GM13977 (cell line): ENCODE results near the gene SPRED3.

Experiments used
- DNase-seq: peaks from one replicate; pipeline ENCODE4 v3.0.0; 2012; ENCODE audit warnings: low spot score
- in situ Hi-C: fragments of 300-500 bp; cut with MboI; formaldehyde crosslinking; loops from one replicate; pipeline ENCODE4 v1.12.0; 2022; ENCODE audit warnings: low sequenced_read_pairs, low pct_unique_long_range_greater_than_20kb, mixed read lengths, inconsistent platforms; ENCODE audit not compliant: unreplicated experiment
- TF ChIP-seq, protein P1 (sequence below): IDR thresholded peaks from 2 replicates; pipeline ENCODE4 v1.5.1; 2012; ENCODE audit warnings: mild to moderate bottlenecking, control low read depth; ENCODE audit not compliant: insufficient read depth; ENCODE audit errors: extremely low read depth, missing control alignments

The SPRED3 gene

DNA sequence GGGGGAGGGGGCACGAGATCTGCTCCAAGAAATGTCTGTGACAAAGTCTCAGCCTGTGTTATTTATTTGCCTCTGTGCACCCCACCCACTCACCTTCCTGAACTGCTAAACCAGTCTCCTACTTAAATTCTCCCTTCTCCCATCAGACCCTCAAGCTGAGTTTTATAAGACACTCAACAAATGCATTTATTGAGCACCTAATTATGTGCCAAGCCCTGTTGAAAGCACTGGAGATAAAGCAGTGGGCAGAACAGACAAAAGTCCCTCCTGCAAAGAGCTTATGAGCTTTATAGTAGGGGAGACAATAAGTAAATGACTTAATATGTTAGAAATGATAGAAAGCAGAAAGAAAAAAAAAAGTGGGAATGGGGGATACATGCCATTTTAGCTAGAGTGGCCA, 11.0 kb downstream of the SPRED3 start:
- in situ Hi-C loops, result no loop called here
- no peak for DNase-seq
- TF ChIP-seq, protein P1, sequence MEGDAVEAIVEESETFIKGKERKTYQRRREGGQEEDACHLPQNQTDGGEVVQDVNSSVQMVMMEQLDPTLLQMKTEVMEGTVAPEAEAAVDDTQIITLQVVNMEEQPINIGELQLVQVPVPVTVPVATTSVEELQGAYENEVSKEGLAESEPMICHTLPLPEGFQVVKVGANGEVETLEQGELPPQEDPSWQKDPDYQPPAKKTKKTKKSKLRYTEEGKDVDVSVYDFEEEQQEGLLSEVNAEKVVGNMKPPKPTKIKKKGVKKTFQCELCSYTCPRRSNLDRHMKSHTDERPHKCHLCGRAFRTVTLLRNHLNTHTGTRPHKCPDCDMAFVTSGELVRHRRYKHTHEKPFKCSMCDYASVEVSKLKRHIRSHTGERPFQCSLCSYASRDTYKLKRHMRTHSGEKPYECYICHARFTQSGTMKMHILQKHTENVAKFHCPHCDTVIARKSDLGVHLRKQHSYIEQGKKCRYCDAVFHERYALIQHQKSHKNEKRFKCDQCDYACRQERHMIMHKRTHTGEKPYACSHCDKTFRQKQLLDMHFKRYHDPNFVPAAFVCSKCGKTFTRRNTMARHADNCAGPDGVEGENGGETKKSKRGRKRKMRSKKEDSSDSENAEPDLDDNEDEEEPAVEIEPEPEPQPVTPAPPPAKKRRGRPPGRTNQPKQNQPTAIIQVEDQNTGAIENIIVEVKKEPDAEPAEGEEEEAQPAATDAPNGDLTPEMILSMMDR, result no peak

DNA sequence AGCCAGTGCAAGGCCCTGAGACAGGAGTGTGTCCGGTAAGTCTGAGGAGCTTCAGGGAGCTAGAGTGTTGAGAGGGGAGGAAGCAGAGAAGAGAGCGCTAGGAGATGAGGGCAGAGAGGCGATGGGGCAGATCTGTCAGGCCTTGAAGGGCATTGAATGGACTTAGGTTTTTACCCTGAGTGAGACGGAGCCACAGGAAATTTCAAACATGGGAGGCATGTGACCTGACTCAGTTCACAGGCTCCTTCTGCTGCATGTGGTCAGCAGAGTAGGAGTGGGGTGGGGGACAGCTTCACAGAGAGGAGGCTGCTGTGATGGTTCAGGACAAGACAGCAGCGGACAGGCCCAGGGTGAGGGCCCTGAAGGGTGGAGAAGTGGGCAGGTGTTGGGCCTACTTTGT, 11.9 kb downstream of the SPRED3 start:
- no peak for DNase-seq
- TF ChIP-seq, protein P1, result no peak
- in situ Hi-C loops, result loop anchor here (25.0 kb wide), 1 partner anchor 537 kb away; the partner anchor contains the start of genes MRPS12 and SARS2

DNA sequence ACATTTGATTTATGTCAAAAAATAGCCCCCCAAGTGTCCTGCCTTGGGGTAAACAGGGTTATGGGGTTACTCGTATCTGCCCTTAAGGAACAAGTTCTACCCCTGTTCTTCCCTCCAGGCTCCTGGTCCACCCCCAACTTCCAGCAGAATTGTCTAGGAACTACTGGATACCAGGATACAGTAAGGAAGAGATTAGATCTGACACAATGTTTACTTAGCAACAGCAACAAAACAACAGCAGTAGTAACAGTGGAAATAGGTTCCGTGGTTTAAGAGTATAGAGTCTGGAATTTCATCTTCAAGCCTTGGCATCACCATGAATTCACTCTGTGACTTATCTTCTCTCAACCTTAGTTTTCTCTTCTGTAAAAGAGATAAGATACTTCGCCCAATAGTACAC, 12.7 kb downstream of the SPRED3 start:
- TF ChIP-seq, protein P1, result no peak
- no peak for DNase-seq
- in situ Hi-C loops, result loop anchor here (25.0 kb wide), 1 partner anchor 536 kb away; the partner anchor contains the start of genes MRPS12 and SARS2

DNA sequence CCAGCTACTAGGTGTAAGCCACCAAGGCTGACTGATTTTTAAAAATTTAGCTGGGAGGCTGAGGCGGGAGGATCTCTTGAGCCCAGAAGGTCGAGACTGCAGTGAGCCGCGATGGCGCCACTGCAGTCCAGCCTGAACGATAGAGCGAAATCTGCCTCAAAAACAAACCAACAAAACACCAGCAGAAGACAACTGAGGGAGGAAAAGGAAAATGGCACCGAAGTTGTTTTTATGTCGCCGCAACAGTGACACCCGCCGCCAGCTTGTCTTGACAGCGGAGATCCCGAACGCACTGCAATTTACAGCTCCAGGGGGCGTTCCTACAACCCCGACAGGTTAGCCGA, 14.1 kb downstream of the SPRED3 start:
- DNase-seq, result no peak
- TF ChIP-seq, protein P1, result peak; percentile 13
- in situ Hi-C loops, result loop anchor here (25.0 kb wide), 1 partner anchor 535 kb away; the partner anchor contains the start of genes MRPS12 and SARS2

DNA sequence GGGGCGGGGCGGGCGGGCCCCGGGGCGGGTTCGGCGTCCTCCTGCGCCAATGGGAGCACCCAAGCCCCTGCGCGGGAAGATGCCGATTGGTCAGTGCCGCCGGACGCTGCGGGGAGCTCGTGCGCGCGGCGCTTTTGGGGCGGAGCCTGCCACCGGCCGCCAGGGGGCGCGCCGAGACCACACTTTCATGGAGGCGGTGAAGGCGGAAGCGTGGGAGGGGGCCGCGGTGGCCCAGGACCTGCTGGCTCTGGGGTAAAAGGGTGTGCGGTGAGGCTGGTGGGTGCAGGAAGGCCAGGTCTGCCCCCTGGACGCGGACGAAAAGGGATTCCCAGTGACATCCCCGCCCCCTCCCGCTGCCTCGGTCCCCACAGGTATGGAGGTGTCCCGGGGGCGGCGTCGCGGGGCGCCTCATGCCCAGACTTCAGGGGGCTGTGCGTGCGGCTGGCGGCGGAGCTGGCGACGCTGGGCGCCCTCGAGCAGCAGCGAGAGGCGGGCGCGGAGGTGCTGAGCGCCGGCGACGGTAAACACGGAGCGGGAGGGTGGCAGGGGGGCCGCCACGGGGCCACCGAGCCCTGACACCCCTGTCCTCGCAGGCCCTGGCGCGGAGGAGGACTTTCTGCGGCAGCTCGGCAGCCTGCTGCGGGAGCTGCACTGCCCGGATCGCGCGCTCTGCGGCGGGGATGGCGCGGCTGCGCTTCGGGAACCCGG, 14.6 kb downstream of the SPRED3 start, which contains the start of gene FAM98C:
FAM98C (plus strand) TSS at position 127 of the 708 bp plus-strand sequence; CDS start at position 188, 61 bp downstream.
- in situ Hi-C loops, result loop anchor here (25.0 kb wide), 1 partner anchor 534 kb away; the partner anchor contains the start of genes MRPS12 and SARS2
- peak; percentile 100 for DNase-seq
- TF ChIP-seq, protein P1, result peak; percentile 96

DNA sequence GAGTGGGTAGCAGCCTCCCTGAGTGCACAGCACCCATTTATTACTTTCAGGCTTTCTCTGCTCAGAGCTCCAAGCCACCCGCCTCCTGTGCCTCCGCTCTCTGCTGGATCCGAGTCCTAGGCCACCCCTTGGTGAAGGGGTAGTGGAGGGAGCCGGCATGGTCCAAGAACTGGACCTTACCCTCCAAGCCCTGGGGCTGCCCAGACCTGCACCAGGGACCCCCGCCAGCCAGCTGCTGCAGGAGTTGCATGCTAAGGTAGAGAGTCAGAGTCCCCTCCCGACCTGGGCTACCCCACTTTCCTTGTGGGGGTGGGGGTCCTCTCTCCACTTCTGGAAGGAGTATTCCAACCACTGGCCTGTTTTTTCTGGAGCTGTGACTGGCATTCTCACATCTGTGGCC, 16.4 kb downstream of the SPRED3 start:
- no peak for DNase-seq
- in situ Hi-C loops, result loop anchor here (25.0 kb wide), 1 partner anchor 532 kb away; the partner anchor contains the start of genes MRPS12 and SARS2
- TF ChIP-seq, protein P1, result no peak
